Activated T-helper 1 cell treated with anti-CD3 and anti-CD28 coated beads, Interleukin-12 subunit alpha, Interleukin-12 subunit beta, Interleukin-2, Interleukin-4 antibody, amounts not matched to agents 30 ng/mL and 10 ng/mL and 1 ng/mL, durations not matched to agents 14 hours and 24 hours and 36 hours (primary cell): Measurements from ENCODE around the gene KIT. TPM values are rescaled to one million over a fixed set of nuclear protein-coding genes. Genes with fewer than 3 reads are reported as not detected.

ENCODE experiments used
- DNase-seq: peaks from one replicate; pipeline ENCODE4 v3.0.0; 2021; ENCODE audit warnings: low spot score
- H3K27ac Mint-ChIP-seq: one replicate; pipeline ENCODE4 v1.8.0; 2021; ENCODE audit warnings: mild to moderate bottlenecking, mixed read lengths
- H3K27me3 Mint-ChIP-seq: one replicate; pipeline ENCODE4 v1.8.0; 2022; ENCODE audit warnings: mild to moderate bottlenecking, moderate library complexity, mixed read lengths; ENCODE audit not compliant: insufficient read depth
- H3K36me3 Mint-ChIP-seq: one replicate; pipeline ENCODE4 v1.8.0; 2021; ENCODE audit warnings: low read depth, mixed read lengths
- H3K4me1 Mint-ChIP-seq: one replicate; pipeline ENCODE4 v1.8.0; 2021; ENCODE audit warnings: low read depth, mixed read lengths
- H3K4me3 Mint-ChIP-seq: one replicate; pipeline ENCODE4 v1.8.0; 2021; ENCODE audit warnings: mild to moderate bottlenecking, moderate library complexity, mixed read lengths
- H3K9me3 Mint-ChIP-seq: one replicate; pipeline ENCODE4 v1.8.0; 2021; ENCODE audit warnings: mixed read lengths
- intact Hi-C: fragments of 100-400 bp; cut with micrococcal nuclease; formaldehyde crosslinking; loops from one replicate; pipeline ENCODE4 v1.15.1; 2024
- total RNA-seq: library from RNA; stranded (reverse); gene quantifications from 2 replicates; pipeline ENCODE4 v1.2.3, GENCODE V29; 2022

The KIT gene
- total RNA-seq, 1 donor from 2014 or later, result 0.41 TPM

DNA sequence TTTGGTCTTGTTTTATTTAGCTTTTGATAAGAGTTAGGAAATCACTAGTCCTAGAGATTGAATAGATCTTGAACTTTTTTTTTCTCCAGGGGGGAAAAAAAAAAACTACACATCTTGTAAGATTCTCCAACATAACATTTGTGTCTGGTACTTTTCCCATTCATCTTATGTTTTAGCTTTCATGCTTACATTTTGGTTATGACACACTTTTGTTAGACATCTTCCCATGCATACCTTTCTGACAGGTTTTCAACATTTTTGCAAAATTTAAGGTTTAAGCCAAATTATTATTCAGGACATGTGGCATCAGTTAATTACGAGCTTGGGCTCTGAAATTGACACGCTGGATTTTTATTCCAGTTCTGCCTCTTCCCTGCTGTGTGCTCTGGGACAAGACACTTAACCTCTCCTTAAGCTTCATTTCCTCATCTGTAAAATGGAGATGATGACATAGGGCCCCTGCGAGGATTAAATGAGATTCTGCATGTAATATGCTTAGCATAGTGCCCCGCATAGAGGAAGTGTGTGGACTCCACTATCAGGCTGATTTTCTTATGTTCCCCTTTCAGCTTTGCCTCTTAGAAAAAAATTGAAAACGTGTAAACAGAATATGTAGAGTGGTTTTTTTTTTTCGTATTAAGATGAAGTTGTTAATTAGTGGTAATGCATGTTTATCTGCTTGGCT, 5.3 kb downstream of the KIT start:
- intact Hi-C loops, result no loop called here
- Mint-ChIP-seq H3K4me3 (no peak overlapping the region), H3K9me3 (no peaks in the 10 kb centered on the region), H3K4me1 (peaks cover 6% of the 10 kb centered on the region), H3K27ac (no peak overlapping the region), H3K36me3 (no peaks in the 10 kb centered on the region), H3K27me3 (peaks cover 54% of the 10 kb centered on the region)
- no peak for DNase-seq

DNA sequence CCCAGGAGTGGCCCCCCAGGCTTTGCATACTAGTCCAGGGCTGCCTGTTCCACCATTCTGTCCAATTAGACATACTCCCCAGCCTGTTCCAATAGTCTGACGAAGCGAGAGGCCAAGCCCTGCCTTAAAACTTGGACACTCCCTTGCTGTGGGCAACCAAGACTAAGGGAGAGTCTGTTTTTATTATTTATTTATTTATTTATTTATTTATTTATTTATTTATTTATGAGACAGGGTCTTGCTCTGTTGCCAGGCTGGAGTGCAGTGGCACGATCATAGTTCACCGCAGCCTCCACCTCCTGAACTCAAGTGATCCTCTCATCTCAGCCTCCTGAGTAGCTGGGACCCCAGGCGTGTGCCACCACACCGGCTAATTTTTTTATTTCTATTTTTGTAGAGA, 6.6 kb downstream of the KIT start:
- Mint-ChIP-seq H3K4me1 (peaks cover 2% of the 10 kb centered on the region), H3K27ac (no peak overlapping the region), H3K36me3 (no peaks in the 10 kb centered on the region), H3K9me3 (no peaks in the 10 kb centered on the region), H3K27me3 (peaks cover 43% of the 10 kb centered on the region), H3K4me3 (no peak overlapping the region)
- DNase-seq, result no peak
- intact Hi-C loops, result no loop called here

DNA sequence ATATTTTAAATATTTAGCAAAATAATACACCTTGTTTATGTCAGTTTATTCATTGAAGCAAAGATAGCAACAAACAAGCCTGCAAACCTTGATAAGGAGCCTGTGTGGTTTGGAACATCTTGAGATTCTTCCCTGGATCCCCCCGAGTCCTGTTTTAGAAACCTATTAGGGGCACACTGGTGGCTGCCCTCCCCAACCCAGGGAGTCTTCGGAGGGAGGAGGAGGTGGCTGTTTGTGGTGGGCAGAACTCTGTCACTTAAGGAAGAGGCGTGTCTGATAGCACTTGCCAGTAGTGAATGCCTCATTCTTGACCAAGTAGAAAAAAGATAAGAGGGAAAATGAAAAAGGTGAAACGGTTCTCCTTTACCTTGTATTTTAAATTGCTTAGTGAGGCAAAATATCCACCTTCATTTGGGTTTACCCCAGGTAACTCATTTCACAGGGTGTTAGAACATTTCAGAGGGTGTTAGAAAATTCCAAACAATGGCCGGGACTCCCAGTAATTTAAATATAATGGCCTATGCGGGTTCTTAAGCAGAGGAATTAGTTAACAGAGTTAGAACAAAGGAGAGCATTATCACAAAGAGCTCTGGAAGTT, 10.4 kb downstream of the KIT start:
- H3K27me3 Mint-ChIP-seq, result peaks cover 15% of the 10 kb centered on the region
- DNase-seq, result no peak
- intact Hi-C loops, result no loop called here
- H3K9me3 Mint-ChIP-seq, result no peaks in the 10 kb centered on the region
- no peak overlapping the region for H3K27ac Mint-ChIP-seq
- H3K4me3 Mint-ChIP-seq, result no peak overlapping the region
- H3K4me1 Mint-ChIP-seq, result no peaks in the 10 kb centered on the region
- no peaks in the 10 kb centered on the region for H3K36me3 Mint-ChIP-seq

DNA sequence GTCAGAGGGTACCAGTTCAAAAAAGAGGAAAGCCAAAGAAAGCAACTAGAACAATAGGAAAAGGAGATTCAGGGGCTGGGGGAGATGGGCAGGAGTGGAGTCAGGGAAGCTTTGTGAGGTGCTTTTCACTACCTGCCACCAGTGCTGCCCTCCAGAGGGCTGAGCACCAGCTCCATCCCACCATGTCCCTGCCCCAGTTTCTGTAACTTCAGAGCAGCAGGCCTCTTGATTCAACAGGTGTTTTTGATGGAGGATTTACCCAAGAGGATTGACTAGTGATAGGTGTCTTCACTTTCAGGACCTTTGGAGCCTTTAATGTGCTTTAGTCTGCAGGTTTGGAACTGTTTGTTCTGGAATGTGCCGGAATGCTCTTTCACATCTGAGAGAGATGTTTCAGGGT, 12.1 kb downstream of the KIT start:
- peaks cover 13% of the 10 kb centered on the region for H3K27me3 Mint-ChIP-seq

DNA sequence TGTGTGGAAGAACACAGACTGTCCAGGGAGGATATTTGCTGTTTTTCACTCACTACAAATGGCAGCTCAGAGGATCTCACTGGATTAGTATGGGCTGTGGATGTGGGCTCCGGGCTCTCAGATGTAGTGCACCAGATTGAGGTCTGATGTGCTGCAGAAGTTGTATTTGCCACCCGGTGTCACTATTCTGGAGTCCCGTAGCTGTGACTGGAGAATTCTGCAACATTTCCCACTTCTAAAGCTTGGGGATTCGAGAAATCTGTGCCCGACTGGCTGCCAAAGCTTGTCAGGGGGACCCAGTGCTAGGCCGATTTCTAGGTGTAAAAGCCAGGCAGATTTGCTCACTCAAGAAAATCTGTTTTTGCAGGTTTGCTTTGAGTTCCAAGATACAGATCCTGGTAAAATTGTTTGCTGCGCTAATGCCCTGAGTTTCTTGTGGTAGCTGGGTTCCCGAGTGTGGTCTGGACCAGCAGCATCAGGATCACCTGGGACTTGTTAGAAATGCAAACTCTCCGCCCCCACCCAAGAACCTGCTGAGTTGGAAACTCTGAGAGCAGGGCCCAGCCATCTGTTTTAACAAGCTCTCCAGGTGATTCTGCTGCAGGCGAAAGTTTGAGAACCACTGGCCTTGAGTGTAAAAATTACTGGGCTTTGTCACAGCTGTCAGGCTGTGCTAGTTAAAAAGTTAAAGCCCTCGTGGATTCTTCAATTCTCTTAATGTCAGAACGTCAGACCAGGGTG, 18.1 kb downstream of the KIT start:
- Mint-ChIP-seq H3K27ac (no peak overlapping the region), H3K4me3 (no peak overlapping the region), H3K36me3 (no peaks in the 10 kb centered on the region), H3K27me3 (peaks cover 3% of the 10 kb centered on the region), H3K4me1 (no peaks in the 10 kb centered on the region), H3K9me3 (no peaks in the 10 kb centered on the region)
- DNase-seq, result no peak
- intact Hi-C loops, result no loop called here

More for the DNA sequence above, 12.1 kb downstream of the KIT start:
- Mint-ChIP-seq H3K9me3 (no peaks in the 10 kb centered on the region), H3K36me3 (no peaks in the 10 kb centered on the region), H3K4me3 (no peak overlapping the region), H3K4me1 (no peaks in the 10 kb centered on the region), H3K27ac (no peak overlapping the region)
- intact Hi-C loops, result no loop called here
- no peak for DNase-seq

DNA sequence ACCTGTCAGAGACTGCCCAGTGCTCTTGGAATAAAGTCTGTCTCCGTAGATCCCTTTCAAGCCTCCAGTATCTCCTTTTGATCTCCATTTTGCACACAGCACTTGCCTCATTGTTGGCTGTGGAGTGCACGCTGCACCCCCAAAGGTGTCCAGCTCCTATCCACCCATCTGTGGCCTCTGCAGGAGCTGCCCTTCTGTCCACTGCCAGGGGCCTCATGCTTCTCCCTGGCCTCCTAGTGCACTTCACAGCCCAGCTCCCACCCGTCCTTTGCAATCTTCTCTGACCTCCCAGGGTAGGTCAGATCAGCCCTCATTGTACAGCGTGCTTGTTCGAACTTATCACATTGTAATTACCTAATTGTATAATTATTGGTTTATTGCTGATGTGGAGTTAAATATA, 18.9 kb downstream of the KIT start:
- no peaks in the 10 kb centered on the region for H3K36me3 Mint-ChIP-seq
- H3K9me3 Mint-ChIP-seq, result no peaks in the 10 kb centered on the region
- H3K27me3 Mint-ChIP-seq, result peaks cover 3% of the 10 kb centered on the region
- no peaks in the 10 kb centered on the region for H3K4me1 Mint-ChIP-seq
- no peak overlapping the region for H3K27ac Mint-ChIP-seq
- intact Hi-C loops, result no loop called here
- no peak overlapping the region for H3K4me3 Mint-ChIP-seq
- DNase-seq, result no peak

DNA sequence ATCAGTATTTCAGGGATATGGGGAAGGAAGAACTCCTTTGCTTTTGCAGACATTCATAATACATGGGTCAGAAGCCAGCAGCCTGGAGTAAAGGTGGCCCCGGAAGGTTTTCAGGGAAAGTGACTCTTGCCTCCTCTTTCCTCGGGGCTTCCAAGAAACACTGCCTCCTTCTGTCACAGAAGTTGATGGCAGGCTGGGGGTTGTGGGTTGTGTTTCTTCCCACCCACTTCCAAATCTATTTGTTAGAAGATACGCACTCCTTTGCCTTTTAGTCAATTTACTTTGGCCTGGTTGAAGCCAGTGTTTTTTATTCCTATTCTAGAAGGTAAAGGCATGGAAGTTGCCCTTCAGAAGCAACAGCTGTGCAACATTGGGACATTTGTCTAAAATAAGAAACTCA, 19.7 kb downstream of the KIT start:
- H3K9me3 Mint-ChIP-seq, result no peaks in the 10 kb centered on the region
- H3K36me3 Mint-ChIP-seq, result no peaks in the 10 kb centered on the region
- H3K4me1 Mint-ChIP-seq, result no peaks in the 10 kb centered on the region
- H3K27me3 Mint-ChIP-seq, result peaks cover 3% of the 10 kb centered on the region
- DNase-seq, result no peak
- no peak overlapping the region for H3K4me3 Mint-ChIP-seq
- intact Hi-C loops, result no loop called here
- no peak overlapping the region for H3K27ac Mint-ChIP-seq

DNA sequence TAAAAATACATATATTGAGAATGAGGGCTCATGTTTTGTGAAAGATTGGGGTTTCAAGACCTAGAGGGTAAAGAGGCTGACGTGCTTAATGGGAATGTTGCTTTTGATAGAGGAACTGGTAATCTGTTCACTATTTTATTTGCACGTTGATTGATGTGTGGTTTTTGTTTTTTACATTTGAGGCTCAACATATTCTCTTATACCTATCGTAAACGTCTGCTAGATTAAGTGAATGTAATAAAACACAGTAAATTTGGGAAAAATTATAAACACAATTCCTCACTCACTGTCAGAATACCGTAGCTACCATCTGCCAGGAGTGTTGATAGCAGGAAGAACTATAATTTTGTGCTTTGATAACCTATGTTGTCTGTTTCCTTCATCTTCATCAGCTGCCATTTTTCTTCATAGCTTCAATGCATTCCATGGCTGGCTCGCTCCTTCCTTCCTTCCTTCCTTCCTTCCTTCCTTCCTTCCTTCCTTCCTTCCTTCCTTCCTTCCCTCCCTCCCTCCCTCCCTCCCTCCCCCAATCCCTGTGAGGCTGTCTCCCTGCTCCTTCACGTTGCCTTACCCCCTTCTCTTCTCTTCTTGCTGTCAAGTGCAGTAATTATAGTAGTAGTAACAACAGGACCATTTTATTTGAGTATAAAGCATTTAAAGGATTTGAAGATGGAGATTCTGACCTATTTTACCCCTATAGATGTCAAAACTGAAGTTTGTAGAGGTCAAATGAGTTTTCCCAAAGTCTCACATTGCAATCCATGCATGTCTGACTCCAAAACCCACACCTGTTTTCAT, 20.3 kb downstream of the KIT start:
- no peak for DNase-seq
- no peaks in the 10 kb centered on the region for H3K4me1 Mint-ChIP-seq
- H3K27ac Mint-ChIP-seq, result no peak overlapping the region

DNA sequence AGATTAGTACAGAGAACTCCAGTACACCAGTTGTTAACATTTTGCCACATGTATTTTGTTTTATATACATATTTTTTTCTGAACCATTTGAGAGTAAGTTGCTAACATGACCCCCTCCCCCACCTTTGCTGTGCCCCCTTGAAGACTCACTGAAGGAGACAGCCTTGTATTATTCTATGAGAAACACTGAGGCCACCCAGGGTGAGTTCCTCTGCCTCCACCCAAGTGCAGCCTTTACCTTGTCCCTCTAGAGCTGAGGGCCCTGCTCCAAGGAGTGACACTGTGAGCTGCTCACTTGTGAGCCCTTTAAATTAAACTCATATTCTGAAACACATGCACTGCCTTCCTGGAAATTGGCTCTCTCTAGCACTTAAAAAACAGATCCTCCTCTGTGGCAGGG, 21.1 kb downstream of the KIT start:
- no peaks in the 10 kb centered on the region for H3K9me3 Mint-ChIP-seq
- no peak overlapping the region for H3K27ac Mint-ChIP-seq

More for the DNA sequence above, 20.3 kb downstream of the KIT start:
- peaks cover 3% of the 10 kb centered on the region for H3K27me3 Mint-ChIP-seq
- intact Hi-C loops, result no loop called here
- no peaks in the 10 kb centered on the region for H3K9me3 Mint-ChIP-seq
- H3K36me3 Mint-ChIP-seq, result no peaks in the 10 kb centered on the region
- H3K4me3 Mint-ChIP-seq, result no peak overlapping the region

DNA sequence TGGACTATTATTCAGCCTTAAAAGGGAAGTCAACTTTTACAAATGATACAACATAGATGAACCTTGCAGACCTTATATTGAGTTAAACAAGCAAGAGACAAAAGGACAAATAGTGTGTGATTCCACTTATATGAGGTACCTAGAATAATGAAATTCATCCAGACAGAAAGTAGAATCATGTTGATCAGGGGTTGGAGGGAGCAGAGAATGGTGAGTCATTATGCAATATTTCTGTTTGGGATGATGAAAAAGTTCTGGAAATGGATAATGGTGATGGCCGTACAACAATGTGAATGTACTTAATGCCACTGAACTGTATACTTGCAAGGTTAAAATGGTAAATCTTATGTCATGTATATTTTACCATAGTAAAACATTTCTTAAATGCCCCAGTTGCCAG, 22.1 kb downstream of the KIT start:
- no peak for DNase-seq
- Mint-ChIP-seq H3K36me3 (no peaks in the 10 kb centered on the region), H3K4me3 (no peak overlapping the region), H3K9me3 (no peaks in the 10 kb centered on the region), H3K27ac (no peak overlapping the region), H3K27me3 (peaks cover 3% of the 10 kb centered on the region), H3K4me1 (peaks cover 6% of the 10 kb centered on the region)
- intact Hi-C loops, result loop anchor here (5.0 kb wide), 1 partner anchor 363 kb away; no protein-coding TSS in a partner anchor

More for the DNA sequence above, 21.1 kb downstream of the KIT start:
- no peak overlapping the region for H3K4me3 Mint-ChIP-seq
- intact Hi-C loops, result no loop called here
- H3K36me3 Mint-ChIP-seq, result no peaks in the 10 kb centered on the region
- H3K27me3 Mint-ChIP-seq, result peaks cover 3% of the 10 kb centered on the region
- DNase-seq, result no peak
- peaks cover 4% of the 10 kb centered on the region for H3K4me1 Mint-ChIP-seq

DNA sequence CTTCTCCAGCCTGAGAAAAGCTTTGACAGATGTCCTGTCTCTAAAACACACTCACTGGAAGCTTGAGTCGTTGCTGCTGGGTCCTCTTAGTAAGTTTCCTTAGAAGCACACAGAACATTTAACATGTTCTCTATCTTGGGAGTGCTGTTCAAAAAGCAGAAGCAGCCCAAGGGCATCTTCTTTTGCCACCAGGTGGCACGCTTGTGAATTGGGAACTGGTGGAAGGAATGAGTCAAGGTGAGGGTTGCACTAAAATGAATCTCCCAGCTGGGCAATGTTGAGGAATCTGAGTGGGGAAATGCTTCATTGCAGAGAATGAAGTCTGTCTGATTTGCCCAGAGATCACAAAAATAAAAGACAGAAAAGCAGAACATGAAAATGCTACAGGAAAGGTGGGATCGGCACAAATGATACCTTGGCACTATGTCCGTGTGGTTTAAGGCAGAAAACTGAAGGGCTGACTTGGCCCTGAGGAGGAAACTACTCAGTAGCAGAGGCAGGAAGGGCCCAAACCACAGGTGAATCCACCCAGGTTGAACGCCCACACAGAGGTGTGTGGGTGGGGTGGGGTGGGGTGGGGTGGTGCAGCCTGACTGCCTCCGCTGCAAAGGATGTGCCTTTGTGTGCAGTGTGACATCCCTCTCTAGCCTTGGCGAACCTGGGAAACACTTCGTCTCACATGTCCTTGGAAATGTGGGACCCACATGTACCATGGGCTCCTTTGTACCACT, 26.0 kb downstream of the KIT start:
- Mint-ChIP-seq H3K9me3 (no peaks in the 10 kb centered on the region), H3K27ac (no peak overlapping the region), H3K36me3 (no peaks in the 10 kb centered on the region), H3K27me3 (no peaks in the 10 kb centered on the region), H3K4me1 (peaks cover 6% of the 10 kb centered on the region), H3K4me3 (no peak overlapping the region)
- intact Hi-C loops, result loop anchor here (1.0 to 5.0 kb wide), 4 partner anchors 25 to 638 kb away; no protein-coding TSS in a partner anchor
- peak; percentile 15 for DNase-seq

DNA sequence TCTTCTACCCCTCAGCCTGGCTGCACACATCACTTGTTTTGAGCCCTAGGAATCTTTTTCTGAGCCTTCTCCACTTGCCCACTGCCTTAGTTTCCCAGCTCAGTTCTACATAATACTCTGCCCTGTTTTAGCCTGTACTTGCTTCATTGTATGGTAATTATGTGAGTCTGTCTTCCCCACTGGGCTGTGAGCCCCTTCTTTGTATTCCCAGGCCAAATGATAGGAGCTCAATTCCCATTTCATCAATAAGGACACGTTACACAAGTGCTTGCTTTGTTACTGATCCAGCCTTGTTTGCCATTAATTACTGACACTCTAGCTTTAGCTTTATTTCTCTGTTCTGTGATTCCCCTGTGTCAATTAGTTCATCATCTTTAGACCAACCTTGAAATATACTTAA, 28.1 kb downstream of the KIT start:
- H3K9me3 Mint-ChIP-seq, result no peaks in the 10 kb centered on the region
- no peaks in the 10 kb centered on the region for H3K27me3 Mint-ChIP-seq
- intact Hi-C loops, result no loop called here
- no peak for DNase-seq
- H3K36me3 Mint-ChIP-seq, result no peaks in the 10 kb centered on the region
- peaks cover 6% of the 10 kb centered on the region for H3K4me1 Mint-ChIP-seq
- no peak overlapping the region for H3K4me3 Mint-ChIP-seq
- no peak overlapping the region for H3K27ac Mint-ChIP-seq
